Measurements from ENCODE around the gene SCN2A.

- TF ChIP-seq WT1 (tag by site-specific recombination; IDR thresholded peaks at IDR 0.05) (no peak), CTCF (tag by site-specific recombination; IDR thresholded peaks at IDR 0.05) (no peak), PRDM10 (tag by site-specific recombination; IDR thresholded peaks at IDR 0.05) (no peak), KLF16 (tag by site-specific recombination; IDR thresholded peaks at IDR 0.05) (no peak), REPIN1 (tag by site-specific recombination; IDR thresholded peaks at IDR 0.05; ENCODE audit: low read depth) (no peak), PRDM6 (tag by site-specific recombination; IDR thresholded peaks at IDR 0.05) (no peak), ZNF292 (tag by site-specific recombination; IDR thresholded peaks at IDR 0.05; ENCODE audit: borderline replicate concordance, low read depth) (no peak)
These were observed 193.2 kb downstream of the SCN2A start for GRCh38 chr2:165432234-165432966.
